ENCODE data around the gene EFEMP2. TPM values are rescaled to one million over a fixed set of nuclear protein-coding genes. Genes with fewer than 3 reads are reported as not detected.

EFEMP2 gene
- total and polyA plus RNA-seq, 2 donors from 2014 or later: 60.0 to 64.2 TPM

- DNase-seq (no peak), FAIRE-seq (no peak)
- TF ChIP-seq, protein P1, sequence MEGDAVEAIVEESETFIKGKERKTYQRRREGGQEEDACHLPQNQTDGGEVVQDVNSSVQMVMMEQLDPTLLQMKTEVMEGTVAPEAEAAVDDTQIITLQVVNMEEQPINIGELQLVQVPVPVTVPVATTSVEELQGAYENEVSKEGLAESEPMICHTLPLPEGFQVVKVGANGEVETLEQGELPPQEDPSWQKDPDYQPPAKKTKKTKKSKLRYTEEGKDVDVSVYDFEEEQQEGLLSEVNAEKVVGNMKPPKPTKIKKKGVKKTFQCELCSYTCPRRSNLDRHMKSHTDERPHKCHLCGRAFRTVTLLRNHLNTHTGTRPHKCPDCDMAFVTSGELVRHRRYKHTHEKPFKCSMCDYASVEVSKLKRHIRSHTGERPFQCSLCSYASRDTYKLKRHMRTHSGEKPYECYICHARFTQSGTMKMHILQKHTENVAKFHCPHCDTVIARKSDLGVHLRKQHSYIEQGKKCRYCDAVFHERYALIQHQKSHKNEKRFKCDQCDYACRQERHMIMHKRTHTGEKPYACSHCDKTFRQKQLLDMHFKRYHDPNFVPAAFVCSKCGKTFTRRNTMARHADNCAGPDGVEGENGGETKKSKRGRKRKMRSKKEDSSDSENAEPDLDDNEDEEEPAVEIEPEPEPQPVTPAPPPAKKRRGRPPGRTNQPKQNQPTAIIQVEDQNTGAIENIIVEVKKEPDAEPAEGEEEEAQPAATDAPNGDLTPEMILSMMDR (IDR thresholded peaks at IDR 0.05; ENCODE audit: borderline replicate concordance, extremely low read depth, insufficient read depth): no peak
- Histone ChIP-seq H3K27me3 (ENCODE audit: control insufficient read depth, insufficient read depth, low read length) (no peaks in the 10 kb centered on the region), H3K27ac (ENCODE audit: low read depth in 2 of 2, low read length in 2 of 2) (no peak overlapping the region), H3K9ac (ENCODE audit: low read length in 3 of 3) (no peak overlapping the region), H3K36me3 (ENCODE audit: control insufficient read depth in 2 of 3, insufficient read depth in 3 of 3, low read length in 3 of 3) (peaks cover 4 to 12% (median 5%) of the 10 kb centered on the region in 3 donors), H3K9me3 (ENCODE audit: control insufficient read depth in 2 of 3, insufficient read depth in 1 of 3, low read length in 3 of 3) (no peaks in the 10 kb centered on the region), H3K4me3 (ENCODE audit: low read length in 3 of 3) (no peak overlapping the region), H3K4me1 (ENCODE audit: control insufficient read depth in 2 of 3, insufficient read depth in 2 of 3, low read depth in 1 of 3, low read length in 3 of 3) (peaks cover 0 to 3% (median 0%) of the 10 kb centered on the region in 3 donors)
- intact Hi-C loops (cut with DNase I): loop anchor here (10.0 kb wide), 1 partner anchor 105 kb away; no protein-coding TSS in a partner anchor
Measured at GRCh38 chr11:65880027-65880426, 7.4 kb upstream of the EFEMP2 start.

GRCh38 chr11:65879617-65880016 lies 7.0 kb upstream of the EFEMP2 start, which contains the start of gene CTSW:
CTSW (plus strand) TSS chr11:65879837; CDS start chr11:65879855, 18 bp downstream.
- intact Hi-C loops (cut with DNase I): loop anchor here (10.0 kb wide), 1 partner anchor 105 kb away; no protein-coding TSS in a partner anchor
- no peak within 1 kb of the TSS for H3K4me3 ChIP-seq (ENCODE audit: low read length in 3 of 3)

DNA sequence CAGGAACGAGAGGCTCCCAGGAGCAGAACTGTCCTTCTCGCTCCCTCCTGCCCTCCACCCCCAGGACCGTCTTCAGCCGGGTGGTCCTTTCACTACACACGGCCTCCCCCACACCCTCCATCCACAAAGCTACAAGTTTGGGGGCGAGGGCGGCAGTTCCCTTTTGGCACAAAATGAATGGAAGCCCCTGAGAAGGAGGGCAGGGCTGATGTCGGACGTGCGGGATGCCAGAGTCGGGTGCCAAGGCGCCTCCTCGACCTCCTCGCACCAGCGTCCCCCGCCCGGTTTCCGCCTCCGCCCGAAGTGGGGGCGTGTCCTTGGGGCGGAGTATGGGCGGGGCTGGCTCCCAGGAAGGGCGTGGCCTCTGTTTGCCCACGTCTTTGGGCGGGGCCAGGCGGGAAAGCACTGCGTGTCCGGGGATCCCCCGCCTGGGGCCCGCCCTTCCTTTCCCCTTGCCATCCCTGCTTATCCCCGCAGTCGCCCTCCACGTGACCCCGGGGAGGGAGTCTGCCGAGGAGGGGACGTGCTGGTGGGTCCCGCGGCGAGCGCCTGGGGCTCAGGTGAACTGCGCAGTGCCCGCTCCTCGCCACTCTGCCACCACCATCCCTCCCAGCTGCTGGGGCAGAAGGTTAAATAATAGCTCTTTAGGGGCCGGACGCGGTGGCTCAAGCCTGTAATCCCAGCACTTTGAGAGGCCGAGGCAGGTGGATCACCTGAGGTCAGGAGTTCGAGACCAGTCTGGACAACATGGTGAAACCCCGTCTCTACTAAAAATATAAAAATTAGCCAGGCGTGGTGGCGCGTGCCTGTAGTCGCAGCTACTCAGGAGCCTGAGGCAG lies 937 bp upstream of the EFEMP2 start:
- H3K27me3 ChIP-seq (ENCODE audit: control insufficient read depth, insufficient read depth, low read length): no peaks in the 10 kb centered on the region
- H3K36me3 ChIP-seq (ENCODE audit: control insufficient read depth in 2 of 3, insufficient read depth in 3 of 3, low read length in 3 of 3): peaks cover 0 to 6% (median 0%) of the 10 kb centered on the region in 3 donors
- DNase-seq (peak; percentile 95 to 98 (median 97)), FAIRE-seq (peak; percentile 82)
- peak overlapping the region; percentile 29 to 80 (median 59) for H3K9ac ChIP-seq (ENCODE audit: low read length in 3 of 3)
- H3K27ac ChIP-seq (ENCODE audit: low read depth in 2 of 2, low read length in 2 of 2): peak overlapping the region; percentile 84 to 85
- no peaks in the 10 kb centered on the region for H3K9me3 ChIP-seq (ENCODE audit: control insufficient read depth in 2 of 3, insufficient read depth in 1 of 3, low read length in 3 of 3)
- peak overlapping the region; percentile 66 to 71 (median 70) for H3K4me3 ChIP-seq (ENCODE audit: low read length in 3 of 3)
- peaks cover 0 to 16% (median 3%) of the 10 kb centered on the region in 3 donors for H3K4me1 ChIP-seq (ENCODE audit: control insufficient read depth in 2 of 3, insufficient read depth in 2 of 3, low read depth in 1 of 3, low read length in 3 of 3)
- intact Hi-C loops (cut with DNase I): no loop called here
- TF ChIP-seq, protein P1 (IDR thresholded peaks at IDR 0.05; ENCODE audit: borderline replicate concordance, extremely low read depth, insufficient read depth): no peak

More at GRCh38 chr11:65879617-65880016, 7.0 kb upstream of the EFEMP2 start, which contains the start of gene CTSW:
- Histone ChIP-seq H3K4me1 (ENCODE audit: control insufficient read depth in 2 of 3, insufficient read depth in 2 of 3, low read depth in 1 of 3, low read length in 3 of 3) (no peaks in the 10 kb centered on the region), H3K27ac (ENCODE audit: low read depth in 2 of 2, low read length in 2 of 2) (no peak within 1 kb of the TSS), H3K36me3 (ENCODE audit: control insufficient read depth in 2 of 3, insufficient read depth in 3 of 3, low read length in 3 of 3) (peaks cover 4 to 12% (median 5%) of the 10 kb centered on the region in 3 donors), H3K27me3 (ENCODE audit: control insufficient read depth, insufficient read depth, low read length) (no peaks in the 10 kb centered on the region), H3K9ac (ENCODE audit: low read length in 3 of 3) (no peak within 1 kb of the TSS), H3K9me3 (ENCODE audit: control insufficient read depth in 2 of 3, insufficient read depth in 1 of 3, low read length in 3 of 3) (no peaks in the 10 kb centered on the region)
- TF ChIP-seq, protein P1 (IDR thresholded peaks at IDR 0.05; ENCODE audit: borderline replicate concordance, extremely low read depth, insufficient read depth): no peak
- DNase-seq (no peak), FAIRE-seq (no peak)
